ENCODE measurements around the gene WIPI1.

WIPI1 gene

DNA sequence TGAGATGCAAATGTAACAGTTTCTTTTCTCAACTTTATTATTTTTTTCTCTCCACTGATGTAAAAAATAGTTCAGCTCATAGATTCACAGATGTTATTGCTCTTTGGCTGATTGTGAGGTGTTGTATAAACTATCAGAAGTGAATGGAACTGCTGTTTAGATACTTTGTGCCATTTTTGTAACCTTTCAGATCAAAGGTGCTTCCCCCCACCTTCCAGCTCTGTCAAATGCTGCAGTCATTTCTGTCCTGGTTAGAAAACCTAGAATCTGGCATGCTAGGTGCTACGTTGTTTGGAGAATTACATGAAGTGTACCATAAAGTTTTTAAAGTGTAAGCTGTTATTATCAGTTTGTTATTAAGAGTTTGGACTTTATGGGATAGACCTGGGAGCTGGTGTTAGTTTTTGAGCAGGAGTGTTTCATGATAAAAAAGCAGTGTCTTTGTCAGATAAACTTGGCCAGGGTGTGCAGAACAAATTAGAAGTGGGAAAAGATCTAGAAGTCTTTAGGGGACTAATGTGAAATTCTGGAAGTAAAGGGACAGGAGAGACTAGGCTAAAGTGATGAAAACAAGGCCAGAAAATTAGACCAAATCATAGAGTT, 1.8 kb upstream of the WIPI1 start:
- Histone ChIP-seq H3K9ac (ENCODE audit: low read length) (no peak overlapping the region), H3K36me3 (ENCODE audit: control insufficient read depth, insufficient read depth, low read length, severe bottlenecking) (no peaks in the 10 kb centered on the region), H3K27me3 (replicated peaks; ENCODE audit: control insufficient read depth, insufficient read depth, low read length) (no peaks in the 10 kb centered on the region), H3K9me3 (ENCODE audit: control insufficient read depth, low read length) (no peaks in the 10 kb centered on the region), H3K4me3 (ENCODE audit: low read length) (no peak overlapping the region), H3K4me1 (ENCODE audit: control insufficient read depth, insufficient read depth, low read length) (peaks cover 47% of the 10 kb centered on the region)
- no peak for DNase-seq (ENCODE audit: low read depth)

DNA sequence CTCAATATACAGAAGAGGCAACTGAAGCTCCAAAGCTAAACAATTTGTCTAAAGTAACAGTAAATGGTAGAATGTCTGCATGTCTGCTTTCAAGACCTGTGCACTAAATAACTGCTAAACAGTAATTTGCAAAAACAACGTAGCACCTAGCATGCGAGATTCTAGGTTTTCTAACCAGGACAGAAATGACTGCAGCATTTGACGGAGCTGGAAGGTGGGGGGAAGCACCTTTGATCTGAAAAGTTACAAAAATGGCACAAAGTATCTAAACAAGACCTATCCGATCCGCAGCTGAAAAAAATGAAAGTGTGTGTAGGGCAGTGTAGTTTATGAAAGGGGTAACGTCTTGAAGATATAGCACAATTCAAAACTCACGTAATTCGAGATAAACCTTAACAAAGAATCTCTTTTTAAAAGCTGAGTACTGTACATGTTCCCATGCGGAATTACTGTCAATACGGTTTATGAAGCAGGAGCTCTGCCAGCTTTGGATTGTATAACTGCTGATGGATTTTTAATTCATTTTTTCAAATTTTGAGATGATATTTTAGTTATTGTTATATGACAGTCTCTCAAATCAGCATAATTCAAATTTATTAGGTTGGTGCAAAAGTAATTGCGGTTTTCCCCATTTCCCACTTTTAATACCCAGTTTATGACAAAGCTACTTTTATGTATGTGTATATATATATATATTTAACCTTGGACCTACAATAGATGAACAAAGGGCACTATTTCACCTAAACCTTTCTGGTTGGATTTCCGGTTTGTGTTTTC, 1.2 kb upstream of the WIPI1 start:
- peaks cover 54% of the 10 kb centered on the region for H3K4me1 ChIP-seq (ENCODE audit: control insufficient read depth, insufficient read depth, low read length)
- no peaks in the 10 kb centered on the region for H3K36me3 ChIP-seq (ENCODE audit: control insufficient read depth, insufficient read depth, low read length, severe bottlenecking)
- H3K4me3 ChIP-seq (ENCODE audit: low read length), result peak overlapping the region; percentile 81
- H3K9me3 ChIP-seq (ENCODE audit: control insufficient read depth, low read length), result no peaks in the 10 kb centered on the region
- no peaks in the 10 kb centered on the region for H3K27me3 ChIP-seq (replicated peaks; ENCODE audit: control insufficient read depth, insufficient read depth, low read length)
- peak overlapping the region; percentile 79 for H3K9ac ChIP-seq (ENCODE audit: low read length)
- DNase-seq (ENCODE audit: low read depth), result no peak

DNA sequence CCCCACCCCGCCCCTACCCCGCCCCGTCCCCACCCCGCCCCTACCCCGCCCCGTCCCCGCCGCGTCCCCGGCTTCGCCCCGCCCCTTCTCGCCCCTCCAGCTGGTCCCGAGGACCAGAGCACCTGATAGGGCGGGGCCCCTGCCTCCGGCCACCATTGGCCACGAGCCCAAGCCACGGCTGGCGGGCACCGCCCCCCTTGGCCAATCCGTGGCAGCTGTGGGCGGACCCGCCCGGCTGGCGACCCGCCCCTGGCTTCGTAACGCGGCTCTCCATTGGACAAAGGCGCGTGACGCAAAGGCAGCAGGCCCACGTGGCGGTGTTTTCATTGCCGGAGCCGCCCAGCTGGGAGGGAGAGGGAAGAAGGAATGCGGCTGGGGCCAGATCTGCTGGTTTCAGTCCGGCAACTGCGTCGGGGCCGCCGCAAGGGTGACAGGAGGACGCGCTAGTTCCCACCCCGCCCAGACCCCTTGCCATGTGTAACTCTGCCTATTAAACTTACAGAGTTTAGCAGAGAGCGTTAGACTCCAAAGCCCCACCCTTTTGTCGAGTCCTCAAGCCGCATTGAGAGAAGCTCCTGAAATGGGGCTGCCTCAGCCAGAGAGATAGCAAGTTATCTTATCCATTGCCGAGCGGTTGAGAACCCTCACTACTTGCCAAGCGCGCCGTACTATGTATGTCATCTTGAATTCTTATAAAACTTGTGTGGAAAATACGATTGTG, 403 bp upstream of the WIPI1 start:
- DNase-seq (ENCODE audit: low read depth), result peak; percentile 100
- no peaks in the 10 kb centered on the region for H3K27me3 ChIP-seq (replicated peaks; ENCODE audit: control insufficient read depth, insufficient read depth, low read length)
- H3K9ac ChIP-seq (ENCODE audit: low read length), result peak overlapping the region; percentile 79
- no peaks in the 10 kb centered on the region for H3K9me3 ChIP-seq (ENCODE audit: control insufficient read depth, low read length)
- peak overlapping the region; percentile 81 for H3K4me3 ChIP-seq (ENCODE audit: low read length)
- peaks cover 60% of the 10 kb centered on the region for H3K4me1 ChIP-seq (ENCODE audit: control insufficient read depth, insufficient read depth, low read length)
- H3K36me3 ChIP-seq (ENCODE audit: control insufficient read depth, insufficient read depth, low read length, severe bottlenecking), result no peaks in the 10 kb centered on the region

DNA sequence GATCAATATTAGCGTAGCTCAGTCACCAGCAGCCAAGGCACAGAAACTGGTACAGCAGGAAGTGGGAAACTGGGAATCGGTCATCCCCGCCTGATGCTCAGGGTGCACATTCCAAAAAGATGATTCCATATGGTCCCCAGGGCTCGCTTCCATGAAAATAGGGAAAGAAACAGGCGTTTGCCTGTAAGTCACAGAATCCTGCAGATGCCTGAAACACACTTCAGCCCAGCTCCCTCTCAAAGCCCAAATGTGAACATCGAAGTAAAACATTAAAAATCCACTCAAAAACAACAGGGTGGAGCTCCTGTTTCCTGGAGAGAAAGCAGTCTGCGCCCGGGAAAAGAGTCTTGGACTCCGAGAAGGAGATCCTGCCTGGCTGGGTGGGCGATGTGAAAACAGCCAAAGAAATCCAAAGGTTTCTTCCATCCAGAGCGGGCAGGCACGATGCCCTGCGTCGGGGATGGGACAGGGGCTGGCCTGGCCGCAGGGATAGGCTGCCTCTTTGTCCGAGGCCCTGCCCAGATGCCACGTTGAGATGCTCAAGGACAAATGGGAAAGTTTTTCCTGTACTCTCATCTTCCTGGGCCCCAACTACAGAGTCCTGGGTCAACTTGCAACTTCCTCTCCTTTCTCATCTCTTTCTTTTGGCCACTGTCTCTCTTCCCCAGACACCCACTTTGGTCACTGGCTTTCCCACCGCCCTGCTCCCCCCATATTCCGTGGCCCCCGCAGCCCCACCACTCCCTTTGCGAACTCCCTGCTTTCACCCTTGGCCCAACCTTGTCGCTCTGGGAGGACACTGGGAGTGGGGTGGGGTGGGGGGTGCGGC, 743 bp downstream of the WIPI1 start:
- Histone ChIP-seq H3K9me3 (ENCODE audit: control insufficient read depth, low read length) (no peaks in the 10 kb centered on the region), H3K4me3 (ENCODE audit: low read length) (peak overlapping the region; percentile 84), H3K4me1 (ENCODE audit: control insufficient read depth, insufficient read depth, low read length) (peaks cover 62% of the 10 kb centered on the region), H3K9ac (ENCODE audit: low read length) (peak overlapping the region; percentile 90), H3K36me3 (ENCODE audit: control insufficient read depth, insufficient read depth, low read length, severe bottlenecking) (peaks cover 6% of the 10 kb centered on the region), H3K27me3 (replicated peaks; ENCODE audit: control insufficient read depth, insufficient read depth, low read length) (no peaks in the 10 kb centered on the region)
- peak; percentile 96 for DNase-seq (ENCODE audit: low read depth)

DNA sequence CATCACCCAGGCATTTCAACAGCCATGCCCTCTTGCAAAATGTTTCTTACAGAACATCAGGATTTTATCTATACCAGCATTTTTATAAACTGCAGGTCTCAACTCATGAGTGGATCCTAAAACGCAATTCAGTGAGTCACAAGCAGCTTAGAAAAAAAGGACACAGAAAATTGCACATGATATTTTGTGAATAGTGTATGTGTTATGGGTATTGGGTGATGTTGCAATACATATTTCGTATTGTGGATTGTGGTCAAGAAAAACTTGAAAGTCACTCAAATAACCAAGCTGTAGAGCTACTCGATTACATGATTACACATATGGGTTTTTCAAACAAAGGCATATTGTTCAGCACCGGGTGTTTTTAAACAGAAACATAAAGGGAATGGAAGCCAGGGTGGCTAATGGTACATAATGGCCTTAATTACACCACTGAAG, 1.4 kb downstream of the WIPI1 start:
- peak overlapping the region; percentile 84 for H3K4me3 ChIP-seq (ENCODE audit: low read length)
- peaks cover 62% of the 10 kb centered on the region for H3K4me1 ChIP-seq (ENCODE audit: control insufficient read depth, insufficient read depth, low read length)
- peak overlapping the region; percentile 90 for H3K9ac ChIP-seq (ENCODE audit: low read length)
- H3K36me3 ChIP-seq (ENCODE audit: control insufficient read depth, insufficient read depth, low read length, severe bottlenecking), result peaks cover 13% of the 10 kb centered on the region
- H3K9me3 ChIP-seq (ENCODE audit: control insufficient read depth, low read length), result no peaks in the 10 kb centered on the region
- no peaks in the 10 kb centered on the region for H3K27me3 ChIP-seq (replicated peaks; ENCODE audit: control insufficient read depth, insufficient read depth, low read length)
- peak; percentile 94 for DNase-seq (ENCODE audit: low read depth)

DNA sequence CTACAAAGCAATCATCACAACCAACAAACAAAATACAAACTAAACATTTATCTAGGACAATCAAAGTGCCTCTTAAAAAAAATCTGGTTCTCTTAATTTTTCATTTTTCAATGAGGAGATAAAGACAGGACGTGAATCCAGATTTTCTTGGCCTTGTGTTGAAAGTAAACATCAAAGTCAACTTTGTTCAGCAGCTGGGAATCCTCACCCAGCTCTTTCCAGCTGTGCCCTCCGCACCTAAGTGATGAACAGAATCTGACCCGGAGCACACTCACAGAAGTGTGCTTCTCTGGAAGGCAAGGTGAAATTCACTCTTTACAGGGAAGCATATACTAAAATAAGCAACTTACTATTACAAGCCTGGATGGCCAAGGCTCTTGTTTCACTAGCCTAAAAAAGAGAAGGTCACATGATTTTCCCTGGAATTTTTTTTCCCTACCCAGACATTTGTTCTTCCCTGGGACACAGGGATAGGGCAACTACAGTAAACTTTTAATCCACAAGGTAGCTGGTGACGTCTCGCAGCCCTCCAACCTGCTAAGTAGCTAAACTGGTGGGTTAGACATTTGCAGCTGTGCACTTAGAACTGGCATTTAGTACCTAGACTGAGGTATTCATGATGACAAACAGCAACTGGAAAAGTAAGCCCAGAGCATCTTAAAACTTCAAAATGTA, 3.2 kb downstream of the WIPI1 start:
- Histone ChIP-seq H3K4me1 (ENCODE audit: control insufficient read depth, insufficient read depth, low read length) (peaks cover 58% of the 10 kb centered on the region), H3K27me3 (replicated peaks; ENCODE audit: control insufficient read depth, insufficient read depth, low read length) (no peaks in the 10 kb centered on the region), H3K9ac (ENCODE audit: low read length) (peak overlapping the region; percentile 90), H3K4me3 (ENCODE audit: low read length) (peak overlapping the region; percentile 84), H3K36me3 (ENCODE audit: control insufficient read depth, insufficient read depth, low read length, severe bottlenecking) (peaks cover 30% of the 10 kb centered on the region), H3K9me3 (ENCODE audit: control insufficient read depth, low read length) (no peaks in the 10 kb centered on the region)
- no peak for DNase-seq (ENCODE audit: low read depth)

DNA sequence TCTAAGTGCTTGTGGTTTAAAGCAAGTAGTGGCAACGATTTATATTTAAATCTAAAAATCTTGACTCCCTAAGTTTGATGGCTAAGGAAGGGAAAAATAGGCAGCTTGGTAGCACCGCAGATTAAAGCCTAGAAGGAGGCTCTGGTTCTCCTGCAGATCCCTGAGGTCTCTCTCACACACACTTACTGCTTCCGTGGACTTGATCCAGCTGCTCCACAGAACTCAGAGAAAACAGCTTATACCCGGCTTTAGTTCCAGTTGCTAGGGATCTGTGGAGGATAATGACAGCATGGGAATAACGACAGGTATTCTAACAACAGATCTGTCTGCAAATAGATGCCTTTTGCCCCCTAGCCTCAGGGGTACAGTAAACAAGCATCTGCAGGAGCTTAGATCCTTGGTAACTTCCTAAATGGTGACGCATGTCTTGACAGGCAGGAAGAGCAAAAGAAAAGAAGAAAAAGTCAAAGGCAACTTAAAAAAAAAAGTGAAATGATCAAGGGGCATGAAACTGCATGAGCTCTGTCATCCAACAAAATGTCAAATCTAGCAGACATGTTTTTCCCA, 4.5 kb downstream of the WIPI1 start:
- peaks cover 53% of the 10 kb centered on the region for H3K4me1 ChIP-seq (ENCODE audit: control insufficient read depth, insufficient read depth, low read length)
- no peak for DNase-seq (ENCODE audit: low read depth)
- peak overlapping the region; percentile 35 for H3K4me3 ChIP-seq (ENCODE audit: low read length)
- no peaks in the 10 kb centered on the region for H3K9me3 ChIP-seq (ENCODE audit: control insufficient read depth, low read length)
- peaks cover 44% of the 10 kb centered on the region for H3K36me3 ChIP-seq (ENCODE audit: control insufficient read depth, insufficient read depth, low read length, severe bottlenecking)
- peak overlapping the region; percentile 66 for H3K9ac ChIP-seq (ENCODE audit: low read length)
- no peaks in the 10 kb centered on the region for H3K27me3 ChIP-seq (replicated peaks; ENCODE audit: control insufficient read depth, insufficient read depth, low read length)

DNA sequence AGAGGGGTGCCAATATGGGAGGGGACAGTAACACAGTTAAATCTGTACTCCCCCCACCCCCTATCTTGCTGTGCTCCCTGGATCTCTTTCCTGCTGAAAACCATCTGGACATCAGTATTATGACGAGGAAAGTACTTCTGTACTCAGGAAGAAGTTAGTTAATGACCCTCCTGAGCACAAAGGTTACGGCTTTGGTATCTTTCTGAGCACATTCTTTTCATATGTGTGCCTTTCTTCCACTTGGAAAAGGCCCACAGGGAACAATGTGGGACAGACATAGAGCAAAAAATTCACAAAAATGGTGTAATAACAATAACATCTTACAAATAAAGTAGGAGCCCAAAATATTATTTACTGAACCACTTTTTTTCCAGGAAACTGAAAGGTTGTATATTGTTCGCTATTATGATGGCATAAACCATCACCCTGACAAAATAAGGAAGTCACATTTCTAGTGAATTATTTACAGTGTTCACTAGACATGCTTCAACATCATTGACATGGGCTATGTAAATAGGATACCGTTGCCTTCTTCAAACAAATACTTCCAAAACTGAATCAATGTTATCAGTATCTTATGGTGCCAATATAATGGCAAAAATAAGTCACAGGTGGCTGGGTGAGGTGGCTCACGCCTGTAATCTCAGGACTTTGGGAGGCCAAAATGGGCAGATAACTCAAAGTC, 5.5 kb downstream of the WIPI1 start:
- H3K36me3 ChIP-seq (ENCODE audit: control insufficient read depth, insufficient read depth, low read length, severe bottlenecking), result peaks cover 53% of the 10 kb centered on the region
- no peaks in the 10 kb centered on the region for H3K9me3 ChIP-seq (ENCODE audit: control insufficient read depth, low read length)
- H3K4me3 ChIP-seq (ENCODE audit: low read length), result no peak overlapping the region
- peaks cover 53% of the 10 kb centered on the region for H3K4me1 ChIP-seq (ENCODE audit: control insufficient read depth, insufficient read depth, low read length)
- DNase-seq (ENCODE audit: low read depth), result no peak
- no peaks in the 10 kb centered on the region for H3K27me3 ChIP-seq (replicated peaks; ENCODE audit: control insufficient read depth, insufficient read depth, low read length)
- peak overlapping the region; percentile 11 for H3K9ac ChIP-seq (ENCODE audit: low read length)

DNA sequence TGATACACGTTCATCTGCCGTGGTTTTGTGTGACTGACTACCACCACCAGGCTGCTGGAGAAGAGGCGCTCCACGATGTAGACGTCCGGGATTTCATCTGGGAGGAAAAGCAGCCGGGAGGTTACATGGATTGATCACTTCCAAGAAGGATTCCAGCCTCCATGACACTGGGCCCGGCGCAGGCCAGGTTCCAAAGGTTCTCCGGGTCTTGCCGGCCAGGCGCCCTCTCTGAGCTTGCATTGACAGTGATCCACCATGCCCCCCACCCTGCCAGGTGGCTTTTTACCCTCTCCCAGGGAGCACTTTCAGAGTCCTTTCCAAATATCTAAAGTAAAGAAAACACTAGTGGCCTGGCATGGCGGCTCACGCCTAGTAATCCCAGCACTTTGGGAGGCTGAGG, 6.5 kb downstream of the WIPI1 start:
- Histone ChIP-seq H3K4me3 (ENCODE audit: low read length) (no peak overlapping the region), H3K9me3 (ENCODE audit: control insufficient read depth, low read length) (no peaks in the 10 kb centered on the region), H3K9ac (ENCODE audit: low read length) (no peak overlapping the region), H3K36me3 (ENCODE audit: control insufficient read depth, insufficient read depth, low read length, severe bottlenecking) (peaks cover 63% of the 10 kb centered on the region), H3K27me3 (replicated peaks; ENCODE audit: control insufficient read depth, insufficient read depth, low read length) (no peaks in the 10 kb centered on the region), H3K4me1 (ENCODE audit: control insufficient read depth, insufficient read depth, low read length) (peaks cover 54% of the 10 kb centered on the region)
- no peak for DNase-seq (ENCODE audit: low read depth)

DNA sequence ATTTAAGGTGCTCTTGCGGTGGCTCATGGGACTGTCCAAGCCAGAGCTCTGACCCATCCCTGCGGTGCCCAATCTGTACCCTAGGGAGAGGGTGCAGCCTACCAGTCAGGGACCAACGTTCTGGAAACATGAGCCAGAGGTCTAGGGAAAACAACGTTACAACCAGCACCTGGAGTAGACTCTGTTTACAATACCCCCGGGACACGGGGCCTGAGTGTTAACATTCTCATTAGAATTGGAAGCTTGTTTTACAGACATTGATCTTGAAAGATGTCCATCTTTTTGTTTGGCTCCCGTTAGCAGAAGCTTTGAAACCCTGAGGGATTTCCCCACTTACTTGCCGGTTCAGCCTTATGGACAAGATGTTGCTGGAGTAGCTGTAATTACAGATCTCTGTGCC, 6.9 kb downstream of the WIPI1 start:
- Histone ChIP-seq H3K4me1 (ENCODE audit: control insufficient read depth, insufficient read depth, low read length) (peaks cover 54% of the 10 kb centered on the region), H3K9ac (ENCODE audit: low read length) (no peak overlapping the region), H3K27me3 (replicated peaks; ENCODE audit: control insufficient read depth, insufficient read depth, low read length) (no peaks in the 10 kb centered on the region), H3K36me3 (ENCODE audit: control insufficient read depth, insufficient read depth, low read length, severe bottlenecking) (peaks cover 67% of the 10 kb centered on the region), H3K4me3 (ENCODE audit: low read length) (no peak overlapping the region), H3K9me3 (ENCODE audit: control insufficient read depth, low read length) (no peaks in the 10 kb centered on the region)
- DNase-seq (ENCODE audit: low read depth), result no peak
